ENCODE data around the gene YY1AP1.

- TF ChIP-seq SP1 (IDR thresholded peaks at IDR 0.05; ENCODE audit: low read depth) (no peak), EZH2 (IDR thresholded peaks at IDR 0.05) (no peak), POLR2A (IDR thresholded peaks at IDR 0.05; ENCODE audit: borderline replicate concordance, extremely low read depth, insufficient read depth, insufficient read length) (no peak), EZH2phosphoT487 (IDR thresholded peaks at IDR 0.05; ENCODE audit: borderline replicate concordance) (no peak), CBX3 (IDR thresholded peaks at IDR 0.05; ENCODE audit: low read depth) (no peak), TCF7L2 (IDR thresholded peaks at IDR 0.05; ENCODE audit: borderline replicate concordance, extremely low read depth, insufficient read depth, insufficient read length) (no peak), ZNF274 (IDR thresholded peaks at IDR 0.05; ENCODE audit: low read depth, low read length) (no peak), EGR1 (IDR thresholded peaks at IDR 0.05; ENCODE audit: low read depth) (no peak), POLR2AphosphoS5 (IDR thresholded peaks at IDR 0.05; ENCODE audit: low read depth, low read length) (no peak)
- TF ChIP-seq, protein P1, sequence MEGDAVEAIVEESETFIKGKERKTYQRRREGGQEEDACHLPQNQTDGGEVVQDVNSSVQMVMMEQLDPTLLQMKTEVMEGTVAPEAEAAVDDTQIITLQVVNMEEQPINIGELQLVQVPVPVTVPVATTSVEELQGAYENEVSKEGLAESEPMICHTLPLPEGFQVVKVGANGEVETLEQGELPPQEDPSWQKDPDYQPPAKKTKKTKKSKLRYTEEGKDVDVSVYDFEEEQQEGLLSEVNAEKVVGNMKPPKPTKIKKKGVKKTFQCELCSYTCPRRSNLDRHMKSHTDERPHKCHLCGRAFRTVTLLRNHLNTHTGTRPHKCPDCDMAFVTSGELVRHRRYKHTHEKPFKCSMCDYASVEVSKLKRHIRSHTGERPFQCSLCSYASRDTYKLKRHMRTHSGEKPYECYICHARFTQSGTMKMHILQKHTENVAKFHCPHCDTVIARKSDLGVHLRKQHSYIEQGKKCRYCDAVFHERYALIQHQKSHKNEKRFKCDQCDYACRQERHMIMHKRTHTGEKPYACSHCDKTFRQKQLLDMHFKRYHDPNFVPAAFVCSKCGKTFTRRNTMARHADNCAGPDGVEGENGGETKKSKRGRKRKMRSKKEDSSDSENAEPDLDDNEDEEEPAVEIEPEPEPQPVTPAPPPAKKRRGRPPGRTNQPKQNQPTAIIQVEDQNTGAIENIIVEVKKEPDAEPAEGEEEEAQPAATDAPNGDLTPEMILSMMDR (IDR thresholded peaks at IDR 0.05 in 2 of 3, conservative IDR thresholded peaks at IDR 0.05 in 1 of 3; ENCODE audit: borderline replicate concordance in 1 of 3, insufficient read depth in 1 of 3, low read depth in 2 of 3, low read length in 2 of 3): no peak
- TF ChIP-seq, protein P2, sequence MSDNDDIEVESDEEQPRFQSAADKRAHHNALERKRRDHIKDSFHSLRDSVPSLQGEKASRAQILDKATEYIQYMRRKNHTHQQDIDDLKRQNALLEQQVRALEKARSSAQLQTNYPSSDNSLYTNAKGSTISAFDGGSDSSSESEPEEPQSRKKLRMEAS (IDR thresholded peaks at IDR 0.05): no peak
- TF ChIP-seq, protein P3, sequence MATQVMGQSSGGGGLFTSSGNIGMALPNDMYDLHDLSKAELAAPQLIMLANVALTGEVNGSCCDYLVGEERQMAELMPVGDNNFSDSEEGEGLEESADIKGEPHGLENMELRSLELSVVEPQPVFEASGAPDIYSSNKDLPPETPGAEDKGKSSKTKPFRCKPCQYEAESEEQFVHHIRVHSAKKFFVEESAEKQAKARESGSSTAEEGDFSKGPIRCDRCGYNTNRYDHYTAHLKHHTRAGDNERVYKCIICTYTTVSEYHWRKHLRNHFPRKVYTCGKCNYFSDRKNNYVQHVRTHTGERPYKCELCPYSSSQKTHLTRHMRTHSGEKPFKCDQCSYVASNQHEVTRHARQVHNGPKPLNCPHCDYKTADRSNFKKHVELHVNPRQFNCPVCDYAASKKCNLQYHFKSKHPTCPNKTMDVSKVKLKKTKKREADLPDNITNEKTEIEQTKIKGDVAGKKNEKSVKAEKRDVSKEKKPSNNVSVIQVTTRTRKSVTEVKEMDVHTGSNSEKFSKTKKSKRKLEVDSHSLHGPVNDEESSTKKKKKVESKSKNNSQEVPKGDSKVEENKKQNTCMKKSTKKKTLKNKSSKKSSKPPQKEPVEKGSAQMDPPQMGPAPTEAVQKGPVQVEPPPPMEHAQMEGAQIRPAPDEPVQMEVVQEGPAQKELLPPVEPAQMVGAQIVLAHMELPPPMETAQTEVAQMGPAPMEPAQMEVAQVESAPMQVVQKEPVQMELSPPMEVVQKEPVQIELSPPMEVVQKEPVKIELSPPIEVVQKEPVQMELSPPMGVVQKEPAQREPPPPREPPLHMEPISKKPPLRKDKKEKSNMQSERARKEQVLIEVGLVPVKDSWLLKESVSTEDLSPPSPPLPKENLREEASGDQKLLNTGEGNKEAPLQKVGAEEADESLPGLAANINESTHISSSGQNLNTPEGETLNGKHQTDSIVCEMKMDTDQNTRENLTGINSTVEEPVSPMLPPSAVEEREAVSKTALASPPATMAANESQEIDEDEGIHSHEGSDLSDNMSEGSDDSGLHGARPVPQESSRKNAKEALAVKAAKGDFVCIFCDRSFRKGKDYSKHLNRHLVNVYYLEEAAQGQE (IDR thresholded peaks at IDR 0.05; ENCODE audit: low read depth): no peak
Measured at GRCh38 chr1:155645034-155645598, 43.5 kb downstream of the YY1AP1 start.
